ENCODE results near the gene AP4B1.

Gene AP4B1

GRCh38 chr1:113918243-113918642 is 13.6 kb upstream of the AP4B1 start:
- no peak for DNase-seq (ENCODE audit: extremely low read depth, low read depth)
- no peak for TF ChIP-seq CTCF (IDR thresholded peaks at IDR 0.05; ENCODE audit: low read depth, low read length, missing control alignments)

GRCh38 chr1:113917400-113918082 is 12.9 kb upstream of the AP4B1 start:
- no peak for TF ChIP-seq CTCF (IDR thresholded peaks at IDR 0.05; ENCODE audit: low read depth, low read length, missing control alignments)
- DNase-seq (ENCODE audit: extremely low read depth, low read depth) = no peak
- H3K4me3 ChIP-seq (replicated peaks; ENCODE audit: low read depth, low read length) = no peak overlapping the region

More at GRCh38 chr1:113918243-113918642, 13.6 kb upstream of the AP4B1 start:
- no peak overlapping the region for H3K4me3 ChIP-seq (replicated peaks; ENCODE audit: low read depth, low read length)

GRCh38 chr1:113916974-113917373 is 12.4 kb upstream of the AP4B1 start:
- no peak for TF ChIP-seq CTCF (IDR thresholded peaks at IDR 0.05; ENCODE audit: low read depth, low read length, missing control alignments)
- no peak for DNase-seq (ENCODE audit: extremely low read depth, low read depth)
- H3K4me3 ChIP-seq (replicated peaks; ENCODE audit: low read depth, low read length) = no peak overlapping the region

GRCh38 chr1:113913887-113914664 is 9.5 kb upstream of the AP4B1 start:
- DNase-seq (ENCODE audit: extremely low read depth, low read depth) = no peak
- TF ChIP-seq CTCF (IDR thresholded peaks at IDR 0.05; ENCODE audit: low read depth, low read length, missing control alignments) = no peak
- no peak overlapping the region for H3K4me3 ChIP-seq (replicated peaks; ENCODE audit: low read depth, low read length)

- no peak for TF ChIP-seq CTCF (IDR thresholded peaks at IDR 0.05; ENCODE audit: low read depth, low read length, missing control alignments)
- no peak for DNase-seq (ENCODE audit: extremely low read depth, low read depth)
- no peak overlapping the region for H3K4me3 ChIP-seq (replicated peaks; ENCODE audit: low read depth, low read length)
Observed at GRCh38 chr1:113913312-113913668, 8.7 kb upstream of the AP4B1 start.

GRCh38 chr1:113912594-113913311 is 8.2 kb upstream of the AP4B1 start:
- no peak overlapping the region for H3K4me3 ChIP-seq (replicated peaks; ENCODE audit: low read depth, low read length)
- no peak for TF ChIP-seq CTCF (IDR thresholded peaks at IDR 0.05; ENCODE audit: low read depth, low read length, missing control alignments)
- no peak for DNase-seq (ENCODE audit: extremely low read depth, low read depth)

Measured in HFF-Myc (cell line).